SK-N-MC (cell line): ENCODE data around the gene CARD11.

Experiments used
- EZH2 ChIP-seq: fragments of 200-600 bp; sonication (generic); IDR thresholded peaks from one replicate; pipeline ENCODE4 v1.6.1; 2017; ENCODE audit warnings: antibody characterized with exemption
- FOXP2 ChIP-seq: optimal IDR thresholded peaks from 2 replicates; pipeline ENCODE3; 2011; ENCODE audit warnings: mild to moderate bottlenecking, moderate library complexity; ENCODE audit not compliant: insufficient read depth; ENCODE audit errors: extremely low read length, control extremely low read depth
- POLR2AphosphoS5 ChIP-seq: IDR thresholded peaks from 2 replicates; pipeline ENCODE4 v1.6.1; 2012; ENCODE audit warnings: mild to moderate bottlenecking, low read depth, low read length, borderline replicate concordance

DNA sequence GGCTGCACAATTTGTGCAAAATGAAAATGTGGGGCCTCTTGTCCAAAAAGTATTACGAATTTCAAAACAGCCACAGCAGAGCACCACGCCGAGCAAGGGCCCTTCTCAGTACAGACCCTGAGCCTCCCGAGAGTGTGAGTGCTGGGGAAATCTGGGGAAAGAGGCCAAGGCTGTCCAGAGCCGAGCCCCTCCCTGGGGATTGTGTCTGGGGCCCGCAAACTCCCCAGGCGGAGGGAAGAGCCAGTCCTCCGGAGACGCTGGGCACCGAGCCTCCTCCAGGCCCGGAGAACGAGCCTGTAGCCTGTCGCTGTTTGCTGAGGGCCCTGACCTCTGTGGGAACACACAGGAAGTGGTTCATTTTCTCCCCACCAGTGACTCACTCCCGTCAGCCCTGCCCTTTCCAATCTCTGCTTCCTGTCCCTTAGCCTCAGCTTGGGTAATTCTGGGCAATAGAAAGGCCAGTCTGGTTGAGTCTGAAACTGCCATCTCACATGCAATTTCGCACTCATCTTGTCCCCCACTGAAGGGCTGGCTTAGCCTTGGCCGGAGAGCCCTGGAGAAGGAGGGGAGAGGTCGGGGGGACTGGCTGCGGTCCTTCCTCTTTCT, 180.1 kb downstream of the CARD11 start:
- TF ChIP-seq POLR2AphosphoS5 (no peak), EZH2 (no peak), FOXP2 (no peak)
